HG02798 (cell line): ENCODE results near the gene BNIP1.

Experiments used
- ATAC-seq: cut with Tn5 transposase; IDR thresholded peaks from one replicate; pipeline ENCODE4 v1.9.1; 2021; ENCODE audit warnings: mild to moderate bottlenecking; ENCODE audit not compliant: unreplicated experiment, poor library complexity

The BNIP1 gene

DNA sequence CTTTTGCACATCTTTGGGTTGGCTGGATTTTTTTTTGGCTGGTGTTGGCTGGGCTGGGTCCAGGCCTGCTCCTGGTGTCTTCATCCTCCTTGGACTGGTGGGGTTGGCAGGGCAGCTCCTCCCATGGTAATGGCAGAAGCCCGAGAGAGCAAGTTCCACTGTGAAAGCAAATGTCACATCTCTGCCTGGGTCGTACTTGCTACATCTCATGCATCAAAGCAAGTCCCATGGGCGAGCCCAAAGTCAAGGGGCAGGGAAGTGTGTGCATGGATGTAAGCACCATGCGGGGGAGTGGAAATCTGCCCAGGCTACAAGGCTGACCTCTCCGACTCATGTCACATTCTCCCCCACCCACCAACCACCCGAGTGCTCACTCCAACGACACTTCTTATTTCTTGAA is 64.0 kb downstream of the BNIP1 start:
- no peak for ATAC-seq

DNA sequence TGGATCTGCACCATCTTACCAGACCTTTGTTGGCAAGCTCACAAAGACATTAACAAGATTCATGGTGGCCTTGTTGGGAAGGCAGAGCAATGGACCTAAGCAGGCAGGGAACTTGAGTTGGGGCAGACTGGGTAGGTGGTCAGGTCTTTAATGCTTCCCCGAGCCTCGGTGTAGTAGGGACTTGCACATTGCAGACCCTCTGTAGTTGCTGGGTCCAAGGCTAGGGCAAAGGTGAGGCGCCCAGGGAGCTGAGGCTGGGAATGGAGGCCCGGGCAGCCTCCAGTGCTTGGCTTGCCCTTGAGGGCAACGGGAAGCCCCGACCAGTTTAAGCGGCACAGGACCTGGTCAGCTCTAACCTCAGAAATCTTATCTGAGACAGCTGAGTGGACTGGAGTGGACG is 66.5 kb downstream of the BNIP1 start:
- ATAC-seq = no peak

DNA sequence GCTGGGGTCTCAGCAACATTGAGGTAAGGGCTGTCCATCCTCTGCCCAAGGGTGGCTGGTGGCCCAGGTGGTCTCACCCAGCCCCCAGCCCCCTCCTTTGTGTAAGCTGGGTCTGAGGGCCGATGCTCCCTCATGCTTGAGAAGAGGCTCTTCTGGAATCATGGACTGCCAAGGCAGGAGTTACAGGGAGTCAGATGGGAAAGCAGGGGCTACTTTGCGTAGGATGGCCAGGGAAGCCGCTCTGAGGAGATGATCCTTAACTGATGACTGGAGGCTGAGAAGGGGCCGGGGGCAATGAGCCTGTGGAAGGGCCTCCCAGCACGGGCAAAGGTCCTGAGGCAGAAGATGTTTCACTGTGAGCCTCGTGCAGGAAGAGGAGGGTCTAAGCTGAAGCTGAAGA is 67.0 kb downstream of the BNIP1 start:
- ATAC-seq = no peak

DNA sequence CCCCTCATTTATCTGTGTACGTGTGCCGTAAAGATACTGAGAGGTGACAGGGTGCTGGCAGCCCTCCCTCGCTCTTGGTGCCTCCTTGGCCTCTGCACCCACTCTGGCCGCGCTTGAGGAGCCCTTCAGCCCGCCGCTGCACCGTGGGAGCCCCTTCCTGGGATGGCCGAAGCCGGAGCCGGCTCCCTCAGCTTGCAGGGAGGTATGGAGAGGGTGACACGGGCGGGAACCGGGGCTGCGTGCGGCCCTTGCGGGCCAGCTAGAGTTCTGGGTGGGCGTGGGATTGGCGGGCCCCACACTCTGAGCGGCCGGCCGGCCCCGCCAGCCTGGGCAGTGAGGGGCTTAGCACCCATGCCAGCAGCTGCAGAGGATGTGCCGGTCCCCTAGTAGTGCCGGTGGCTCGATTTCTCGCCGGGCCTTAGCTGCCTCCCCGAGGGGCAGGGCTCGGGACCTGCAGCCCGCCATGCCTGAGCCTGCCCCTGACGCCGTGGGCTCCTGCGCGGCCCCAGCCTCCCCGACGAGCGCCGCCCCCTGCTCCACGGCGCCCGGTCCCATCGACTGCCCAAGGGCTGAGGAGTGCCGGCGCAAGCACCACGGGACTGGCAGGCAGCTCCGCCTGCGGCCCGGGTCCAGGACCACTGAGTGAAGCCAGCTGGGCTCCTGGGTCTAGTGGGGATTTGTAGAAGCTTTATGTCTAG is 69.1 kb downstream of the BNIP1 start:
- no peak for ATAC-seq
